ENCODE results near the gene UMODL1. TPM values are rescaled to one million over a fixed set of nuclear protein-coding genes. Genes with fewer than 3 reads are reported as not detected.

UMODL1 gene
- total RNA-seq, 1 donor from 2014 or later = 0.19 TPM

GRCh38 chr21:42061195-42061985, 9.7 kb upstream of the UMODL1 start:
- H3K27ac Mint-ChIP-seq = no peak overlapping the region

GRCh38 chr21:42061986-42062235, 9.2 kb upstream of the UMODL1 start:
- no peak overlapping the region for H3K4me3 Mint-ChIP-seq (ENCODE audit: low read depth)
- DNase-seq (ENCODE audit: low spot score, unreplicated experiment) = no peak
- no peaks in the 10 kb centered on the region for H3K36me3 Mint-ChIP-seq (ENCODE audit: insufficient read depth)
- peaks cover 51% of the 10 kb centered on the region for H3K4me1 Mint-ChIP-seq (ENCODE audit: low read depth)
- no peaks in the 10 kb centered on the region for H3K27me3 Mint-ChIP-seq
- no peaks in the 10 kb centered on the region for H3K9me3 Mint-ChIP-seq (ENCODE audit: low read depth)
- H3K27ac Mint-ChIP-seq = no peak overlapping the region
- no peak for TF ChIP-seq CTCF (IDR thresholded peaks at IDR 0.05; ENCODE audit: unreplicated experiment)

More at GRCh38 chr21:42061195-42061985, 9.7 kb upstream of the UMODL1 start:
- H3K4me1 Mint-ChIP-seq (ENCODE audit: low read depth) = peaks cover 53% of the 10 kb centered on the region
- H3K36me3 Mint-ChIP-seq (ENCODE audit: insufficient read depth) = peaks cover 2% of the 10 kb centered on the region
- H3K9me3 Mint-ChIP-seq (ENCODE audit: low read depth) = no peaks in the 10 kb centered on the region
- no peak overlapping the region for H3K4me3 Mint-ChIP-seq (ENCODE audit: low read depth)
- H3K27me3 Mint-ChIP-seq = no peaks in the 10 kb centered on the region
- no peak for DNase-seq (ENCODE audit: low spot score, unreplicated experiment)
- no peak for TF ChIP-seq CTCF (IDR thresholded peaks at IDR 0.05; ENCODE audit: unreplicated experiment)

GRCh38 chr21:42062236-42063022, 8.7 kb upstream of the UMODL1 start:
- DNase-seq (ENCODE audit: low spot score, unreplicated experiment) = no peak
- H3K4me1 Mint-ChIP-seq (ENCODE audit: low read depth) = peaks cover 48% of the 10 kb centered on the region
- H3K9me3 Mint-ChIP-seq (ENCODE audit: low read depth) = no peaks in the 10 kb centered on the region
- no peak for TF ChIP-seq CTCF (IDR thresholded peaks at IDR 0.05; ENCODE audit: unreplicated experiment)
- no peaks in the 10 kb centered on the region for H3K27me3 Mint-ChIP-seq
- no peak overlapping the region for H3K27ac Mint-ChIP-seq
- no peak overlapping the region for H3K4me3 Mint-ChIP-seq (ENCODE audit: low read depth)
- H3K36me3 Mint-ChIP-seq (ENCODE audit: insufficient read depth) = no peaks in the 10 kb centered on the region

GRCh38 chr21:42063191-42063570, 7.9 kb upstream of the UMODL1 start:
- H3K36me3 Mint-ChIP-seq (ENCODE audit: insufficient read depth) = no peaks in the 10 kb centered on the region
- no peak overlapping the region for H3K4me3 Mint-ChIP-seq (ENCODE audit: low read depth)
- peaks cover 45% of the 10 kb centered on the region for H3K4me1 Mint-ChIP-seq (ENCODE audit: low read depth)
- no peak for TF ChIP-seq CTCF (IDR thresholded peaks at IDR 0.05; ENCODE audit: unreplicated experiment)
- H3K27ac Mint-ChIP-seq = no peak overlapping the region
- no peaks in the 10 kb centered on the region for H3K27me3 Mint-ChIP-seq
- DNase-seq (ENCODE audit: low spot score, unreplicated experiment) = no peak
- no peaks in the 10 kb centered on the region for H3K9me3 Mint-ChIP-seq (ENCODE audit: low read depth)

- no peaks in the 10 kb centered on the region for H3K36me3 Mint-ChIP-seq (ENCODE audit: insufficient read depth)
- peaks cover 39% of the 10 kb centered on the region for H3K4me1 Mint-ChIP-seq (ENCODE audit: low read depth)
- no peaks in the 10 kb centered on the region for H3K9me3 Mint-ChIP-seq (ENCODE audit: low read depth)
- peaks cover 3% of the 10 kb centered on the region for H3K27me3 Mint-ChIP-seq
- H3K27ac Mint-ChIP-seq = peak overlapping the region; percentile 69
- H3K4me3 Mint-ChIP-seq (ENCODE audit: low read depth) = no peak overlapping the region
- no peak for DNase-seq (ENCODE audit: low spot score, unreplicated experiment)
- peak; percentile 25 for TF ChIP-seq CTCF (IDR thresholded peaks at IDR 0.05; ENCODE audit: unreplicated experiment)
Measured at GRCh38 chr21:42063571-42064521, 7.3 kb upstream of the UMODL1 start.
